Caco-2 (cell line): ENCODE results near the gene NCR1. TPM values are rescaled to one million over a fixed set of nuclear protein-coding genes. Genes with fewer than 3 reads are reported as not detected.

Experiments
- BruUV-seq: library from RNA; stranded (reverse); fragments of 400-500 nt; replicated peaks from 2 replicates; lab custom pipeline; 2021; lab: Mats Ljungman, UMichigan
- CTCF ChIA-PET: fragments of 300-600 bp; sonication (Branson Sonifier 250); formaldehyde crosslinking; loops from one replicate; lab custom pipeline; 2022; ENCODE audit warnings: antibody characterized with exemption; lab: Charles Lee
- POLR2A ChIA-PET: fragments of 300-600 bp; sonication (Branson Sonifier 250); formaldehyde crosslinking; loops from one replicate; lab custom pipeline; 2022; ENCODE audit warnings: antibody characterized with exemption; lab: Charles Lee
- DNase-seq, 2 experiments: peaks; one replicate each; pipeline versions ENCODE4 v3.0.0 to v3.0.0-alpha.2; 2020 to 2022
- H3K27me3 ChIP-seq: replicated peaks from 2 replicates; pipeline ENCODE4 v1.6.0; 2011; ENCODE audit warnings: low read length; ENCODE audit not compliant: control insufficient read depth, insufficient read depth
- H3K36me3 ChIP-seq: 2 replicates; pipeline ENCODE4 v1.5.1; 2011; ENCODE audit warnings: low read length; ENCODE audit not compliant: control insufficient read depth, insufficient read depth
- H3K4me1 ChIP-seq: fragments of 250-450 bp; sonication (Bioruptor Pico); 2 replicates; pipeline ENCODE4 v1.5.1; 2020; ENCODE audit warnings: mild to moderate bottlenecking
- H3K4me3 ChIP-seq: 2 replicates; pipeline ENCODE4 v1.5.1; 2011; ENCODE audit warnings: low read depth, mild to moderate bottlenecking, control low read depth, low read length
- H3K9me3 ChIP-seq: fragments of 250-450 bp; sonication (Bioruptor Pico); 2 replicates; pipeline ENCODE4 v1.5.1; 2020; ENCODE audit warnings: mild to moderate bottlenecking, moderate library complexity
- H3K27ac Mint-ChIP-seq: one replicate; pipeline ENCODE4 v1.8.0; 2022; ENCODE audit warnings: mixed read lengths; ENCODE audit not compliant: unreplicated experiment
- H3K27me3 Mint-ChIP-seq: one replicate; pipeline ENCODE4 v1.8.0; 2022; ENCODE audit warnings: mixed read lengths; ENCODE audit not compliant: insufficient read depth, unreplicated experiment
- H3K36me3 Mint-ChIP-seq: one replicate; pipeline ENCODE4 v1.8.0; 2022; ENCODE audit warnings: mild to moderate bottlenecking, mixed read lengths; ENCODE audit not compliant: insufficient read depth, unreplicated experiment
- H3K4me1 Mint-ChIP-seq: one replicate; pipeline ENCODE4 v1.8.0; 2022; ENCODE audit warnings: low read depth, mixed read lengths; ENCODE audit not compliant: unreplicated experiment
- H3K4me3 Mint-ChIP-seq: one replicate; pipeline ENCODE4 v1.8.0; 2022; ENCODE audit warnings: mild to moderate bottlenecking, moderate library complexity, mixed read lengths; ENCODE audit not compliant: unreplicated experiment
- H3K9me3 Mint-ChIP-seq: one replicate; pipeline ENCODE4 v1.8.0; 2022; ENCODE audit warnings: mixed read lengths; ENCODE audit not compliant: unreplicated experiment
- CTCF ChIP-seq, 2 experiments: fragments of 200-600 bp in 1 of 2; IDR thresholded peaks; 1 replicate in 1 of 2; 2 replicates in 1 of 2; pipeline versions ENCODE4 v1.5.1 to v1.8.0; 2011 to 2022; ENCODE audit warnings: antibody characterized with exemption in 1 of 2, control low read depth in 1 of 2, inconsistent platforms in 1 of 2, low read depth in 1 of 2, low read length in 1 of 2, mild to moderate bottlenecking in 1 of 2, moderate library complexity in 1 of 2; ENCODE audit not compliant: insufficient read depth in 1 of 2, severe bottlenecking in 1 of 2, unreplicated experiment in 1 of 2
- intact Hi-C: fragments of 100-400 bp; cut with micrococcal nuclease; formaldehyde crosslinking; loops from one replicate; pipeline ENCODE4 v1.10.0; 2022; ENCODE audit not compliant: unreplicated experiment
- total RNA-seq: library from RNA; stranded (reverse); gene quantifications from 2 replicates; pipeline ENCODE4 v1.2.3, GENCODE V29; 2022

Gene NCR1
- total RNA-seq, 1 experiment from 2014 or later, result 0.91 TPM

DNA sequence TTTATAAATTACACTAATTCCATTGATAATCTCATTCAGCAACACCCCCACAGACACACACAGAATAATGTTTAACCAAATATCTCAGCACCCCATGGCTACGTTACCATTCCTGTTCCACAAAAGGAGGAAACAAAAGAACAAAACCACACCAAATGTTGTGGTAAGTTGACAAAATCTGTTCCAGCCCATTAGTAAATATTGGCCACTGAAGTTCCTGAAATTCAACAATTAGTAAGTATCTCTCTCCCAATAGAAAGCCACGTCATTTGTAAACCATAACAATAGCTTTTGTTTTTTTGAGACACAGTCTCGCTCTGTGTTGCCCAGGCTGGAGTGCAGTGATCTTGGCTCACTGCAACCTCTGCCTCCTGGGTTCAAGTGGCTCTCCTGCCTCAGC, 34.3 kb upstream of the NCR1 start:
- no TSS peak for BruUV-seq
- H3K36me3 Mint-ChIP-seq, result no peaks in the 10 kb centered on the region
- CTCF ChIA-PET, result no interaction called here
- Histone ChIP-seq H3K9me3 (0 out of 2 replicates have a peak, but pooled peaks cover 3% of the 10 kb centered on the region), H3K4me1 (no peaks in the 10 kb centered on the region), H3K27me3 (no peaks in the 10 kb centered on the region; the same call in 1 of the 2 replicates), H3K36me3 (no peaks in the 10 kb centered on the region), H3K4me3 (no peak overlapping the region)
- no peak for TF ChIP-seq CTCF (IDR thresholded peaks at IDR 0.05; ENCODE audit: insufficient read depth in 1 of 2, low read depth in 1 of 2, low read length in 1 of 2, severe bottlenecking in 1 of 2, unreplicated experiment in 1 of 2)
- no peaks in the 10 kb centered on the region for H3K9me3 Mint-ChIP-seq
- POLR2A ChIA-PET, result no interaction called here
- no peak overlapping the region for H3K4me3 Mint-ChIP-seq
- DNase-seq, result no peak
- H3K27me3 Mint-ChIP-seq, result peaks cover 29% of the 10 kb centered on the region
- H3K27ac Mint-ChIP-seq, result no peak overlapping the region
- H3K4me1 Mint-ChIP-seq, result no peaks in the 10 kb centered on the region
- intact Hi-C loops, result no loop called here

DNA sequence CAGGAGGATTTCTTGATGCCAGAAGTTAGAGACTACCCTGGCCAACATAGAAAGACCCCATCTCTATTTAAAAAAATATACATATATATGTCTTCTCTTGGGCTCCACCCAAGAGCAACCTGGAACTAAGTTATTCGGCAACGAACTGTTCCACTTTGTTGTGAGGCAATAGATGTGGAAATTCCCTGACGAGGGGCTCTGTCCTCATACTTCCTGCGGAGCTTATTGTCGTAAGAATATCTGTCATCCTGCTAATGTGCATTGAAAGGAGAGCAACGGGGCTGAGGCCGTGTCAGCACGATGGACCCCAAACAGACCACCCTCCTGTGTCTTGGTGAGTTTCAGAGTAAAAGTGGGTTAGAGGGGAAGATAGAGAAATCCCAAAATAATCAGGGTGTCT, 32.0 kb upstream of the NCR1 start, which contains the start of gene FCAR:
TSS of gene FCAR (plus strand) at position 246 of the 400 bp plus-strand sequence. CDS start at position 301, 55 bp downstream.
- no peak for DNase-seq
- no TSS peak for BruUV-seq
- H3K4me1 Mint-ChIP-seq, result no peaks in the 10 kb centered on the region
- Histone ChIP-seq H3K36me3 (no peaks in the 10 kb centered on the region), H3K4me1 (no peaks in the 10 kb centered on the region), H3K27me3 (no peaks in the 10 kb centered on the region; the same call in 1 of the 2 replicates), H3K9me3 (0 out of 2 replicates have a peak, but pooled peaks cover 3% of the 10 kb centered on the region), H3K4me3 (no peak within 1 kb of the TSS)
- no peak for TF ChIP-seq CTCF (IDR thresholded peaks at IDR 0.05; ENCODE audit: insufficient read depth in 1 of 2, low read depth in 1 of 2, low read length in 1 of 2, severe bottlenecking in 1 of 2, unreplicated experiment in 1 of 2)
- POLR2A ChIA-PET, result no interaction called here
- CTCF ChIA-PET, result no interaction called here
- H3K36me3 Mint-ChIP-seq, result no peaks in the 10 kb centered on the region
- peaks cover 27% of the 10 kb centered on the region for H3K27me3 Mint-ChIP-seq
- no peak within 1 kb of the TSS for H3K4me3 Mint-ChIP-seq
- H3K9me3 Mint-ChIP-seq, result no peaks in the 10 kb centered on the region
- no peak within 1 kb of the TSS for H3K27ac Mint-ChIP-seq
- intact Hi-C loops, result no loop called here

DNA sequence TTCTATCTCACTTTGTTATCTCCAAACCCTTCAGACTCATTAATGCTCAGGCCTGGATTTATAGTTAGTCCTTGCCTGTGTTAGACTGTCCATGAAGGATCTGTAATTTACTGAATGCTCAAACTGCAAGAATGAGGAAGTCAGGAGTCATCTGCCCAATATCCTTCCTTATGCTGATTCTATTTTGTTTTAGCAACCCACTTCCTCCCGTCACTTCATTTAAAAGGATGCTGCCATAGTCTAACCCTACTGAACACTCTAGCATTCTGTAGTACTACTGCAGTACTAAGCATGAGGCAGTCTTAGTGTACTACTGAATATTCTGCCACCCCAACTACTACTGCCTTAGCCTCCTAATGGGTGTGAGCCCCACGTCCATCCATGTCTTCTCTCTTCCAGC, 30.4 kb upstream of the NCR1 start:
- TF ChIP-seq CTCF (IDR thresholded peaks at IDR 0.05; ENCODE audit: insufficient read depth in 1 of 2, low read depth in 1 of 2, low read length in 1 of 2, severe bottlenecking in 1 of 2, unreplicated experiment in 1 of 2), result no peak
- CTCF ChIA-PET, result no interaction called here
- H3K36me3 Mint-ChIP-seq, result no peaks in the 10 kb centered on the region
- H3K27ac Mint-ChIP-seq, result no peak overlapping the region
- H3K9me3 ChIP-seq, result 0 out of 2 replicates have a peak, but pooled peaks cover 3% of the 10 kb centered on the region
- POLR2A ChIA-PET, result no interaction called here
- no peaks in the 10 kb centered on the region for H3K4me1 Mint-ChIP-seq
- no peak for DNase-seq
- no peaks in the 10 kb centered on the region for H3K4me1 ChIP-seq
- H3K36me3 ChIP-seq, result no peaks in the 10 kb centered on the region
- no peaks in the 10 kb centered on the region; the same call in 1 of the 2 replicates for H3K27me3 ChIP-seq
- intact Hi-C loops, result no loop called here
- H3K9me3 Mint-ChIP-seq, result no peaks in the 10 kb centered on the region
- no peak overlapping the region for H3K4me3 ChIP-seq
- H3K4me3 Mint-ChIP-seq, result no peak overlapping the region
- BruUV-seq, result no TSS peak
- peaks cover 37% of the 10 kb centered on the region for H3K27me3 Mint-ChIP-seq
